Liver (tissue), 9 donors: ENCODE data around the gene MAGI1. TPM values are rescaled to one million over a fixed set of nuclear protein-coding genes. Genes with fewer than 3 reads are reported as not detected.

Experiments used
- DNase-seq: peaks from one replicate; pipeline ENCODE4 v3.0.0-alpha.2; 2017; ENCODE audit warnings: low spot score
- H3K27ac ChIP-seq, 2 donors: one replicate each; pipeline ENCODE4 v1.7.0; 2013; ENCODE audit warnings: inconsistent platforms in 2 of 2, low read length in 2 of 2, control low read depth in 1 of 2, low read depth in 1 of 2, mild to moderate bottlenecking in 1 of 2
- H3K27me3 ChIP-seq, 4 donors: one replicate each; pipeline versions ENCODE4 v1.6.1 to v1.7.0; 2013; ENCODE audit warnings: low read length in 3 of 4, inconsistent platforms in 1 of 4, mild to moderate bottlenecking in 1 of 4, moderate library complexity in 1 of 4; ENCODE audit not compliant: control insufficient read depth in 4 of 4, insufficient read depth in 4 of 4
- H3K36me3 ChIP-seq, 4 donors: one replicate each; pipeline versions ENCODE4 v1.6.1 to v1.7.0; 2013; ENCODE audit warnings: low read length in 3 of 4, mild to moderate bottlenecking in 3 of 4, low read depth in 1 of 4, moderate library complexity in 1 of 4; ENCODE audit not compliant: control insufficient read depth in 4 of 4, insufficient read depth in 3 of 4
- H3K4me1 ChIP-seq, 4 donors: one replicate each; pipeline versions ENCODE4 v1.6.1 to v1.7.0; 2013; ENCODE audit warnings: low read length in 3 of 4, mild to moderate bottlenecking in 3 of 4, moderate library complexity in 1 of 4; ENCODE audit not compliant: control insufficient read depth in 4 of 4, insufficient read depth in 4 of 4
- H3K4me3 ChIP-seq, 3 donors: one replicate each; pipeline versions ENCODE4 v1.6.1 to v1.7.0; 2013; ENCODE audit warnings: low read length in 3 of 3, control low read depth in 1 of 3, low read depth in 1 of 3, mild to moderate bottlenecking in 1 of 3
- H3K9ac ChIP-seq, 2 donors: one replicate each; pipeline ENCODE4 v1.7.0; 2013; ENCODE audit warnings: low read length in 2 of 2, mild to moderate bottlenecking in 2 of 2, moderate library complexity in 2 of 2, control low read depth in 1 of 2, low read depth in 1 of 2
- H3K9me3 ChIP-seq, 4 donors: one replicate each; pipeline versions ENCODE4 v1.6.1 to v1.7.0; 2013; ENCODE audit warnings: low read length in 3 of 4; ENCODE audit not compliant: control insufficient read depth in 4 of 4
- ATF3 ChIP-seq: IDR thresholded peaks from 2 replicates; pipeline ENCODE4 v1.6.1; 2016; ENCODE audit warnings: antibody characterized with exemption
- CTCF ChIP-seq: fragments of 150-350 bp; IDR thresholded peaks from 2 replicates; pipeline ENCODE4 v1.5.1; 2017; ENCODE audit warnings: improper control_type of control experiment, low read depth, low read length; ENCODE audit not compliant: missing input control
- EGR1 ChIP-seq, 2 donors: IDR thresholded peaks; 2 replicates each; pipeline ENCODE4 v1.6.1; 2016 to 2018; ENCODE audit warnings: antibody characterized with exemption in 2 of 2, low read depth in 2 of 2
- FOXA1 ChIP-seq: IDR thresholded peaks from 2 replicates; pipeline ENCODE4 v1.6.1; 2016; ENCODE audit warnings: antibody characterized with exemption
- FOXA2 ChIP-seq: IDR thresholded peaks from 2 replicates; pipeline ENCODE4 v1.6.1; 2016; ENCODE audit warnings: antibody characterized with exemption
- GABPA ChIP-seq, 2 donors: IDR thresholded peaks in 1 of 2; conservative IDR thresholded peaks in 1 of 2; 2 replicates each; pipeline ENCODE4 v1.6.1; 2016; ENCODE audit warnings: antibody characterized with exemption in 2 of 2, mild to moderate bottlenecking in 1 of 2, moderate library complexity in 1 of 2
- HNF4A ChIP-seq, 2 donors: conservative IDR thresholded peaks; 2 replicates each; pipeline ENCODE4 v1.6.1; 2016; ENCODE audit warnings: antibody characterized with exemption in 2 of 2, mild to moderate bottlenecking in 2 of 2
- HNF4G ChIP-seq: IDR thresholded peaks from 2 replicates; pipeline ENCODE4 v1.6.1; 2016; ENCODE audit warnings: antibody characterized with exemption
- JUND ChIP-seq, 2 donors: IDR thresholded peaks; 2 replicates each; pipeline ENCODE4 v1.6.1; 2016; ENCODE audit warnings: antibody characterized with exemption in 2 of 2
- MAX ChIP-seq: IDR thresholded peaks from 2 replicates; pipeline ENCODE4 v1.6.1; 2016; ENCODE audit warnings: antibody characterized with exemption
- NR2F2 ChIP-seq: IDR thresholded peaks from 2 replicates; pipeline ENCODE4 v1.6.1; 2016; ENCODE audit warnings: antibody characterized with exemption
- RAD21 ChIP-seq, 2 donors: IDR thresholded peaks; 2 replicates each; pipeline ENCODE4 v1.6.1; 2016; ENCODE audit warnings: antibody characterized with exemption in 2 of 2, mild to moderate bottlenecking in 2 of 2
- RXRA ChIP-seq, 2 donors: IDR thresholded peaks; 2 replicates each; pipeline ENCODE4 v1.6.1; 2017 to 2018; ENCODE audit warnings: antibody characterized with exemption in 2 of 2, mild to moderate bottlenecking in 1 of 2
- SP1 ChIP-seq: IDR thresholded peaks from 2 replicates; pipeline ENCODE4 v1.6.1; 2018; ENCODE audit warnings: antibody characterized with exemption, mild to moderate bottlenecking
- TAF1 ChIP-seq: conservative IDR thresholded peaks from 2 replicates; pipeline ENCODE4 v1.6.1; 2016; ENCODE audit warnings: antibody characterized with exemption, mild to moderate bottlenecking
- YY1 ChIP-seq: IDR thresholded peaks from 2 replicates; pipeline ENCODE4 v1.6.1; 2016; ENCODE audit warnings: antibody characterized with exemption, mild to moderate bottlenecking
- ZBTB33 ChIP-seq: IDR thresholded peaks from 2 replicates; pipeline ENCODE4 v1.6.1; 2016; ENCODE audit warnings: antibody characterized with exemption
- WGBS: extraction: QIAGEN DNeasy Blood & Tissue Kit; methylation state at CpG from one replicate; pipeline ENCODE4 v1.1.7; 2013; 5-methylcytosine and 5-hydroxymethylcytosine counted together
- polyA plus RNA-seq, 2 donors: library from polyadenylated mRNA; stranded (reverse) in 1 of 2; unstranded in 1 of 2; fragments of 200-250 nt in 1 of 2; fragments of >200 nt in 1 of 2; fragmentation: Nextera tagmentation in 1 of 2; extraction: Ambion mirVana in 1 of 2; gene quantifications; one replicate each; pipeline versions ENCODE4 v1.2.1 to v1.2.3, GENCODE V29; 2013 to 2015
- total RNA-seq, 2 donors: library from RNA; depleted of rRNA; stranded (reverse); fragments of >200 nt; gene quantifications; one replicate each; pipeline ENCODE4 v1.2.3, GENCODE V29; 2014
- donor health status: healthy.
- donor health status: healthy.
- donor health status: healthy.
- donor health status: healthy.
- donor health status: healthy.

Gene MAGI1
- total and polyA plus RNA-seq, 4 donors, result 9.6 to 68.8 (median 14.0) TPM

- H3K4me3 ChIP-seq, result no peak overlapping the region
- H3K4me1 ChIP-seq, result peaks cover 0 to 26% (median 20%) of the 10 kb centered on the region in 4 donors
- 29% methylated on average over 6 of the region's 6 CpGs for WGBS
- no peak for DNase-seq
- H3K27me3 ChIP-seq, result no peaks in the 10 kb centered on the region
- H3K36me3 ChIP-seq, result no peaks in the 10 kb centered on the region
- H3K9me3 ChIP-seq, result no peaks in the 10 kb centered on the region
- no peak overlapping the region for H3K27ac ChIP-seq
- no peak overlapping the region for H3K9ac ChIP-seq
- no peak for TF ChIP-seq NR2F2
- TF ChIP-seq HNF4A (conservative IDR thresholded peaks at IDR 0.05), result no peak
- TF ChIP-seq CTCF, result peak; percentile 73
- TF ChIP-seq GABPA (IDR thresholded peaks at IDR 0.05 in 1 of 2, conservative IDR thresholded peaks at IDR 0.05 in 1 of 2), result no peak
- TF ChIP-seq MAX, result no peak
- TF ChIP-seq FOXA1, result no peak
- TF ChIP-seq RAD21 (IDR thresholded peaks at IDR 0.05), result peak; percentile 93 to 95
- TF ChIP-seq EGR1 (IDR thresholded peaks at IDR 0.05; ENCODE audit: low read depth in 2 of 2), result no peak
- no peak for TF ChIP-seq FOXA2
- TF ChIP-seq ATF3, result no peak
- TF ChIP-seq YY1, result no peak
Observed at GRCh38 chr3:65732051-65732935, 306.4 kb downstream of the MAGI1 start.

GRCh38 chr3:65730449-65730848 lies 308.3 kb downstream of the MAGI1 start:
- Histone ChIP-seq H3K4me3 (no peak overlapping the region), H3K9ac (no peak overlapping the region), H3K36me3 (no peaks in the 10 kb centered on the region), H3K4me1 (peaks cover 0 to 26% (median 20%) of the 10 kb centered on the region in 4 donors), H3K27ac (no peak overlapping the region), H3K9me3 (no peaks in the 10 kb centered on the region), H3K27me3 (no peaks in the 10 kb centered on the region)
- DNase-seq, result no peak
- WGBS, result 94% methylated on average over 7 of the region's 7 CpGs
- TF ChIP-seq FOXA1 (no peak), SP1 (no peak), HNF4G (no peak)

- no peak overlapping the region for H3K4me3 ChIP-seq
- H3K36me3 ChIP-seq, result no peaks in the 10 kb centered on the region
- H3K9me3 ChIP-seq, result no peaks in the 10 kb centered on the region
- no peaks in the 10 kb centered on the region for H3K27me3 ChIP-seq
- H3K9ac ChIP-seq, result no peak overlapping the region
- no peak for DNase-seq
- peaks cover 0 to 26% (median 20%) of the 10 kb centered on the region in 4 donors for H3K4me1 ChIP-seq
- H3K27ac ChIP-seq, result peak overlapping the region; percentile 7 to 19
- TF ChIP-seq MAX (no peak), FOXA2 (no peak), JUND (IDR thresholded peaks at IDR 0.05) (no peak), HNF4A (conservative IDR thresholded peaks at IDR 0.05) (no peak), CTCF (no peak), ZBTB33 (no peak), RXRA (IDR thresholded peaks at IDR 0.05) (no peak), HNF4G (no peak), RAD21 (IDR thresholded peaks at IDR 0.05) (no peak), EGR1 (IDR thresholded peaks at IDR 0.05; ENCODE audit: low read depth in 2 of 2) (no peak), TAF1 (no peak), GABPA (IDR thresholded peaks at IDR 0.05 in 1 of 2, conservative IDR thresholded peaks at IDR 0.05 in 1 of 2) (no peak)
Observed at GRCh38 chr3:65729973-65730372, 308.7 kb downstream of the MAGI1 start.
